Calu3 (cell line): ENCODE measurements around the gene SNX15. TPM values are rescaled to one million over a fixed set of nuclear protein-coding genes. Genes with fewer than 3 reads are reported as not detected.

Source experiments
- BruUV-seq: library from RNA; stranded (reverse); fragments of 400-500 nt; replicated peaks from 2 replicates; lab custom pipeline; 2021; lab: Mats Ljungman, UMichigan
- CTCF ChIA-PET: fragments of 300-600 bp; sonication (Branson Sonifier 250); formaldehyde crosslinking; loops from one replicate; lab custom pipeline; 2022; ENCODE audit warnings: antibody characterized with exemption; lab: Charles Lee
- DNase-seq: peaks from one replicate; pipeline ENCODE4 v3.0.0; 2022
- H3K27ac Mint-ChIP-seq: one replicate; pipeline ENCODE4 v1.8.0; 2022; ENCODE audit warnings: mixed read lengths; ENCODE audit not compliant: unreplicated experiment
- H3K27me3 Mint-ChIP-seq: one replicate; pipeline ENCODE4 v1.8.0; 2022; ENCODE audit warnings: mixed read lengths; ENCODE audit not compliant: unreplicated experiment
- H3K36me3 Mint-ChIP-seq: one replicate; pipeline ENCODE4 v1.8.0; 2022; ENCODE audit warnings: mild to moderate bottlenecking, moderate library complexity, mixed read lengths; ENCODE audit not compliant: insufficient read depth, unreplicated experiment
- H3K4me1 Mint-ChIP-seq: one replicate; pipeline ENCODE4 v1.8.0; 2022; ENCODE audit warnings: mild to moderate bottlenecking, low read depth, mixed read lengths; ENCODE audit not compliant: unreplicated experiment
- H3K4me3 Mint-ChIP-seq: one replicate; pipeline ENCODE4 v1.8.0; 2022; ENCODE audit warnings: mild to moderate bottlenecking, low read depth, moderate library complexity, mixed read lengths; ENCODE audit not compliant: unreplicated experiment
- H3K9me3 Mint-ChIP-seq: one replicate; pipeline ENCODE4 v1.8.0; 2022; ENCODE audit warnings: low read depth, mixed read lengths; ENCODE audit not compliant: unreplicated experiment
- intact Hi-C: fragments of 100-400 bp; cut with micrococcal nuclease; formaldehyde crosslinking; loops from one replicate; pipeline ENCODE4 v1.10.0; 2022; ENCODE audit not compliant: unreplicated experiment
- total RNA-seq: library from RNA; stranded (reverse); gene quantifications from 2 replicates; pipeline ENCODE4 v1.2.3, GENCODE V29; 2022
- TF ChIP-seq, protein P1 (sequence below): fragments of 200-600 bp; IDR thresholded peaks from one replicate; pipeline ENCODE4 v1.8.0; 2022; ENCODE audit warnings: antibody characterized with exemption; ENCODE audit not compliant: unreplicated experiment

Gene SNX15
- total RNA-seq, 1 experiment from 2014 or later: 22.1 TPM

DNA sequence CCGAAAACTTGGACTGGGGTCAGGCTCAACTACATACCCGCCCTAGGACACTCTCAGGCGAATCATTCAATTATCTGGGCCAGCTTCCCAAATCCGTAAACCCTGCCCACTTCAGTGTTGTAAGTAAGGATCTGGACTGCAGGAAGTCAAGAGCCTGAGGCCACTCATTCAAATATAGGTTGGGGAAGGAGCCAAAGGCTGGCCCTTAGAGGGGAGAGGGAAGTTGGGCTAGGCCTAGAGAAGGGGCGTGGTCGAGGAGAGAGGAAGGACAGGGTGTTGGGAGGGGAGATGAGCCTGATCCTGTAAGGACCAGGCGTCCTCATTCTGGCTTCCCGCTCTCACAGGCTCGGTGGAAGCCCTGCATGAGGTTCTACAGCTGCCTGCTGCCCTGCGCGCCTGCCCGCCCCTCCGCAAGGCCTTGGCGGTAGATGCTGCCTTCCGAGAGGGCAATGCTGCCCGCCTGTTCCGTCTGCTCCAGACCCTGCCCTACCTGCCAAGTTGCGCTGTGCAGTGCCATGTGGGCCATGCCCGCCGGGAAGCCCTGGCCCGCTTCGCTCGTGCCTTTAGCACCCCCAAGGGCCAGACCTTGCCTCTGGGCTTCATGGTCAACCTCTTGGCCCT is 16.8 kb downstream of the SNX15 start:
- no peaks in the 10 kb centered on the region for H3K27me3 Mint-ChIP-seq
- DNase-seq: no peak
- H3K4me3 Mint-ChIP-seq: no peak overlapping the region
- no peak overlapping the region for H3K27ac Mint-ChIP-seq
- peaks cover 31% of the 10 kb centered on the region for H3K36me3 Mint-ChIP-seq
- CTCF ChIA-PET: interaction anchor here (0.6 kb wide), 1 partner anchor 125 kb away, joined by 4 read pairs; no protein-coding TSS in a partner anchor
- TF ChIP-seq, protein P1, sequence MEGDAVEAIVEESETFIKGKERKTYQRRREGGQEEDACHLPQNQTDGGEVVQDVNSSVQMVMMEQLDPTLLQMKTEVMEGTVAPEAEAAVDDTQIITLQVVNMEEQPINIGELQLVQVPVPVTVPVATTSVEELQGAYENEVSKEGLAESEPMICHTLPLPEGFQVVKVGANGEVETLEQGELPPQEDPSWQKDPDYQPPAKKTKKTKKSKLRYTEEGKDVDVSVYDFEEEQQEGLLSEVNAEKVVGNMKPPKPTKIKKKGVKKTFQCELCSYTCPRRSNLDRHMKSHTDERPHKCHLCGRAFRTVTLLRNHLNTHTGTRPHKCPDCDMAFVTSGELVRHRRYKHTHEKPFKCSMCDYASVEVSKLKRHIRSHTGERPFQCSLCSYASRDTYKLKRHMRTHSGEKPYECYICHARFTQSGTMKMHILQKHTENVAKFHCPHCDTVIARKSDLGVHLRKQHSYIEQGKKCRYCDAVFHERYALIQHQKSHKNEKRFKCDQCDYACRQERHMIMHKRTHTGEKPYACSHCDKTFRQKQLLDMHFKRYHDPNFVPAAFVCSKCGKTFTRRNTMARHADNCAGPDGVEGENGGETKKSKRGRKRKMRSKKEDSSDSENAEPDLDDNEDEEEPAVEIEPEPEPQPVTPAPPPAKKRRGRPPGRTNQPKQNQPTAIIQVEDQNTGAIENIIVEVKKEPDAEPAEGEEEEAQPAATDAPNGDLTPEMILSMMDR: no peak
- no peaks in the 10 kb centered on the region for H3K9me3 Mint-ChIP-seq
- no peaks in the 10 kb centered on the region for H3K4me1 Mint-ChIP-seq
- intact Hi-C loops: no loop called here
- no TSS peak for BruUV-seq

DNA sequence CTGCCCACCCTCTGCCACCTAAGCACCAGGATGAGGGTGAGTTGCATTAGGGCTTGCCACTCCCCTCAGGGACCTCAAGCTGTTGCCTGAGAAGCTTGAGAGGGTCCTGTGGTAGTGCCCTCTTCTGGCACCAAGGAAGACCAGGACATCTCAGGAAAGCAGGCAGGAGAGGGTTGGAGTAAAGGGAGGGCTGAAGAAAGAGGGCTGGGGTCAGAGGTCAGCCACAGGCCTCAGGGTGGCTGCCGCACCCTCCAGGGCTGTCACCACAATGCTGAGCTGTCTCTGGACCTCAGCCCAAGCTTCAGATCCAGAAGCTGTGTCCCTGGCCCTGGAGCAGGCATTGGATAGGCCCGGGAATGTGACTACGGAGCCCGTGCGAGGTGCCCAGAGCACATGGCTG is 17.8 kb downstream of the SNX15 start:
- no peak overlapping the region for H3K4me3 Mint-ChIP-seq
- H3K27ac Mint-ChIP-seq: no peak overlapping the region
- peaks cover 31% of the 10 kb centered on the region for H3K36me3 Mint-ChIP-seq
- no peaks in the 10 kb centered on the region for H3K4me1 Mint-ChIP-seq
- no peak for DNase-seq
- intact Hi-C loops: no loop called here
- H3K27me3 Mint-ChIP-seq: no peaks in the 10 kb centered on the region
- TF ChIP-seq, protein P1: no peak
- H3K9me3 Mint-ChIP-seq: no peaks in the 10 kb centered on the region
- BruUV-seq: no TSS peak
- CTCF ChIA-PET: no interaction called here

DNA sequence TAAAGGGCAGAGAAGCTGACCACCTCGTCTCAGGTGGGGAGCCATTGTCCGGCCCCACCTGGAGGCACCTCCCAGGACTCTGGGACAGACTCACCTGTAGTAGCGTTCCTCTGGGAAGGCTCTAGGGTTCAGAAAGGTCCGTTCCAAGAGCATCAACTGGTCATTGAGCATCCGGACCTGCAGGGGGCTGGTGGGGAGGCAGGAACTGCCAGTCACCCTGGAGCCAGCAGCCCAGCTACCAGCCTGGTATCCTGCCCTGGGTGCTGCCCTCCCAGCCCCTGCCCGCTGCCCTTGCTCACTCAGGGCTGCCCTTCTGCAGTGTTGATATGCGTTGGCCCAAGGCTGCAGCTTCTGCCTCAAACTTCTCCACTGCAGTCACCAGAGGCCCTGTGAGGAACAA is 18.5 kb downstream of the SNX15 start:
- Mint-ChIP-seq H3K27me3 (no peaks in the 10 kb centered on the region), H3K4me1 (no peaks in the 10 kb centered on the region), H3K36me3 (peaks cover 26% of the 10 kb centered on the region), H3K4me3 (no peak overlapping the region), H3K27ac (no peak overlapping the region), H3K9me3 (no peaks in the 10 kb centered on the region)
- CTCF ChIA-PET: no interaction called here
- no peak for DNase-seq
- no TSS peak for BruUV-seq
- intact Hi-C loops: no loop called here
- TF ChIP-seq, protein P1: no peak

DNA sequence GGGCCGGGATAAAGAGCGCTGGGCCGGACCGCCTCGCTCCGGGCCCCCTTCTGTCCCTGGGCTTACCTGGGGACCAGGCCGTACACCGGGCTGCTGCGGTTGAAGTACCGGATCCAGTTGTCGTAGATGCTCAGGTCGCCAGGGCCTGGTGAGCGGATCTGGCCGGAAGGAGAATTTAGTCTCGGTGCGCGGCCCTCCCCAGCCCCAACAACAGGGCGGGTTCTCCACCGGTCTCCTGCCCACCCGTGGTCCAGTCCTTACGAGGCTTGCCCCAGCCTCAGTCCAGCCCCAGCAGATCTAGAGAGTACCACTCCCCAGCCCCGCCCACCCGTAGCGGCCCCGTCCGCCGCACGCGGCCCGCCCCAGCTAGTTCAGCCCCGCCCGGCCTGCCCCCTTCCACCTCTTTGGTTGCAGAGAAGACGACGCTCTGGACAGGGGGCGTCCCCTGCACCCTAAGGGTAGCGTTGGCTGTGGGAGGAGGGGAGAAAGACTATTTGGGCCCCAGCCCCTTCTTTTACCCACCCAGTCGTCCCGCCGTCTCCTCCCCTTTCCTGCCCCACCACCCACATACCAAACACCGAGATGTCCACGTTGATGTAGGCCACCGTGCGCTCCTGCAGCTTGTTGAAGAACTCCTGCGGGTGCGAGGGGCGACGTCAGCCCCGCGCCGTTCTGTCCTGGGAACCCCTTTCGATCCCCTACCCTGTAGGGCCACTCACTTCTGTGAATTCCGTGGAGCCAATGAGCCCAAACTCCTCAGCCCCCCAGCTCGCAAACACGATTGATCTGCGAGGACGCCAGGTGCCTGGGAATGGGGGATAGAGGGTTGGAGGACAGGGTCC is 20.6 kb downstream of the SNX15 start:
- Mint-ChIP-seq H3K36me3 (peaks cover 6% of the 10 kb centered on the region), H3K4me3 (no peak overlapping the region), H3K9me3 (no peaks in the 10 kb centered on the region), H3K27ac (no peak overlapping the region), H3K27me3 (peaks cover 8% of the 10 kb centered on the region), H3K4me1 (no peaks in the 10 kb centered on the region)
- CTCF ChIA-PET: no interaction called here
- intact Hi-C loops: no loop called here
- no peak for DNase-seq
- no TSS peak for BruUV-seq
- TF ChIP-seq, protein P1: no peak
